Measurements from ENCODE around the gene FN1.

GRCh38 chr2:215354771-215355695 is 80.8 kb downstream of the FN1 start:
- TF ChIP-seq CTCF (IDR thresholded peaks at IDR 0.05) (no peak), POLR2A (IDR thresholded peaks at IDR 0.05) (no peak)
